CD14-positive monocyte (primary cell): ENCODE data around the gene TNFRSF18. TPM values are rescaled to one million over a fixed set of nuclear protein-coding genes. Genes with fewer than 3 reads are reported as not detected.
A peak's percentile ranks its signal among the peaks of the same experiment; 100 is the strongest.

Experiments used
- DNase-seq, 3 donors: peaks; one replicate each; pipeline ENCODE4 v3.0.0-alpha.2; 2011 to 2022
- H2AFZ ChIP-seq: 2 replicates; pipeline ENCODE4 v1.6.0; 2012; ENCODE audit warnings: mild to moderate bottlenecking, low read depth, low read length, inconsistent platforms; ENCODE audit not compliant: insufficient read depth, poor library complexity, severe bottlenecking
- H3K27ac ChIP-seq, 2 donors: 1 replicate in 1 of 2; 2 replicates in 1 of 2; pipeline ENCODE4 v1.5.1; 2012 to 2013; ENCODE audit warnings: low read length in 2 of 2, control low read depth in 1 of 2, inconsistent platforms in 1 of 2, low read depth in 1 of 2, mild to moderate bottlenecking in 1 of 2
- H3K27me3 ChIP-seq, 2 donors: one replicate each; pipeline versions ENCODE4 v1.6.0 to v1.6.1; 2011 to 2013; ENCODE audit warnings: low read length in 2 of 2; ENCODE audit not compliant: control insufficient read depth in 2 of 2, insufficient read depth in 2 of 2
- H3K36me3 ChIP-seq, 2 donors: replicated peaks in 1 of 2; 1 replicate in 1 of 2; 2 replicates in 1 of 2; pipeline versions ENCODE4 v1.5.1 to v1.6.1; 2012 to 2013; ENCODE audit warnings: low read length in 2 of 2, control low read depth in 1 of 2, inconsistent platforms in 1 of 2, mild to moderate bottlenecking in 1 of 2; ENCODE audit not compliant: insufficient read depth in 2 of 2, control insufficient read depth in 1 of 2
- H3K4me1 ChIP-seq, 2 donors: 1 replicate in 1 of 2; 2 replicates in 1 of 2; pipeline versions ENCODE4 v1.5.1 to v1.6.1; 2012 to 2013; ENCODE audit warnings: low read length in 2 of 2, control low read depth in 1 of 2, inconsistent platforms in 1 of 2, mild to moderate bottlenecking in 1 of 2, moderate library complexity in 1 of 2; ENCODE audit not compliant: insufficient read depth in 2 of 2, control insufficient read depth in 1 of 2
- H3K4me2 ChIP-seq: replicated peaks from 2 replicates; pipeline ENCODE3; 2012; ENCODE audit warnings: low read length, moderate library complexity, mild to moderate bottlenecking; ENCODE audit not compliant: poor library complexity, severe bottlenecking; ENCODE audit errors: extremely low read depth
- H3K4me3 ChIP-seq, 3 experiments: fragments of 200-600 bp in 1 of 3; sonication (generic) in 1 of 3; replicated peaks in 1 of 3; 1 replicate in 2 of 3; 2 replicates in 1 of 3; pipeline ENCODE4 v1.5.1; 2011 to 2013; ENCODE audit warnings: low read length in 3 of 3, mild to moderate bottlenecking in 3 of 3, control low read depth in 2 of 3, low read depth in 2 of 3, inconsistent platforms in 1 of 3, moderate library complexity in 1 of 3
- H3K79me2 ChIP-seq: 2 replicates; pipeline ENCODE4 v1.6.0; 2012; ENCODE audit warnings: mild to moderate bottlenecking, control low read depth, inconsistent platforms, low read length, moderate library complexity; ENCODE audit not compliant: insufficient read depth
- H3K9ac ChIP-seq: 2 replicates; pipeline ENCODE4 v1.6.0; 2017; ENCODE audit warnings: low read length, mild to moderate bottlenecking; ENCODE audit not compliant: insufficient read depth, poor library complexity, severe bottlenecking
- H3K9me3 ChIP-seq, 2 donors: replicated peaks in 1 of 2; 1 replicate in 1 of 2; 2 replicates in 1 of 2; pipeline versions ENCODE4 v1.5.1 to v1.6.1; 2012 to 2013; ENCODE audit warnings: low read length in 2 of 2, control low read depth in 1 of 2; ENCODE audit not compliant: control insufficient read depth in 1 of 2, insufficient read depth in 1 of 2
- H4K20me1 ChIP-seq: 2 replicates; pipeline ENCODE4 v1.6.0; 2012; ENCODE audit warnings: mild to moderate bottlenecking, low read length, control low read depth, moderate library complexity; ENCODE audit not compliant: insufficient read depth
- H3K27ac Mint-ChIP-seq, 7 donors: one replicate each; pipeline ENCODE4 v1.8.0; 2020; ENCODE audit warnings: mild to moderate bottlenecking in 7 of 7, mixed read lengths in 7 of 7, moderate library complexity in 6 of 7, inconsistent platforms in 2 of 7
- H3K27me3 Mint-ChIP-seq, 3 donors: one replicate each; pipeline ENCODE4 v1.8.0; 2021 to 2022; ENCODE audit warnings: low read depth in 3 of 3, mild to moderate bottlenecking in 3 of 3, mixed read lengths in 3 of 3, moderate library complexity in 3 of 3, inconsistent platforms in 1 of 3
- H3K36me3 Mint-ChIP-seq, 2 donors: one replicate each; pipeline ENCODE4 v1.8.0; 2020; ENCODE audit warnings: mixed read lengths in 2 of 2, inconsistent platforms in 1 of 2, mild to moderate bottlenecking in 1 of 2
- H3K4me1 Mint-ChIP-seq: one replicate; pipeline ENCODE4 v1.8.0; 2020; ENCODE audit warnings: mild to moderate bottlenecking, mixed read lengths
- H3K4me3 Mint-ChIP-seq, 2 donors: one replicate each; pipeline ENCODE4 v1.8.0; 2020; ENCODE audit warnings: mild to moderate bottlenecking in 2 of 2, mixed read lengths in 2 of 2, moderate library complexity in 1 of 2
- H3K9me3 Mint-ChIP-seq, 7 donors: one replicate each; pipeline ENCODE4 v1.8.0; 2020 to 2022; ENCODE audit warnings: mixed read lengths in 7 of 7, mild to moderate bottlenecking in 6 of 7, moderate library complexity in 6 of 7, inconsistent platforms in 2 of 7
- CTCF ChIP-seq: fragments of 200-600 bp; IDR thresholded peaks from one replicate; pipeline ENCODE4 v1.8.0; 2022; ENCODE audit warnings: antibody characterized with exemption, mild to moderate bottlenecking
- WGBS: methylation state at CpG from one replicate; pipeline ENCODE4 v1.1.5; 2013; ENCODE audit warnings: missing lambda C conversion rate; ENCODE audit not compliant: insufficient coverage; 5-methylcytosine and 5-hydroxymethylcytosine counted together
- intact Hi-C, 2 donors: fragments of 100-400 bp; cut with micrococcal nuclease; formaldehyde crosslinking; loops; one replicate each; pipeline versions ENCODE4 v1.15.0 to v1.15.1; 2023
- polyA plus RNA-seq, 3 donors: library from polyadenylated mRNA; depleted of rRNA in 1 of 3; unstranded in 2 of 3; stranded (reverse) in 1 of 3; fragments of 300-500 nt in 2 of 3; fragments of >200 nt in 1 of 3; fragmentation: Illumina TruSeq in 2 of 3; gene quantifications; 1 replicate in 2 of 3; 2 replicates in 1 of 3; pipeline ENCODE4 v1.2.3, GENCODE V29; 2012 to 2021

The TNFRSF18 gene
- polyA plus RNA-seq, 3 donors: not detected

GRCh38 chr1:1232796-1233566 lies 26.6 kb upstream of the TNFRSF18 start:
- 87% methylated on average over 98 of the region's 98 CpGs for WGBS
- Histone ChIP-seq H3K4me1 (peaks cover 19 to 31% of the 10 kb centered on the region in 2 donors), H3K27ac (peak overlapping the region in 1 of 2 donors; percentile 20)

More at GRCh38 chr1:1232796-1233566, 26.6 kb upstream of the TNFRSF18 start:
- Histone ChIP-seq H2AFZ (peak overlapping the region; percentile 63), H3K36me3 (peaks cover 15 to 17% of the 10 kb centered on the region in 2 donors), H3K27me3 (peaks cover 0 to 4% of the 10 kb centered on the region in 2 donors), H3K4me3 (peak overlapping the region in 1 of 3 experiments; percentile 51), H3K79me2 (peaks cover 57% of the 10 kb centered on the region), H3K9me3 (no peaks in the 10 kb centered on the region), H4K20me1 (peaks cover 36% of the 10 kb centered on the region), H3K4me2 (peak overlapping the region; percentile 65), H3K9ac (peak overlapping the region; percentile 27)
- Mint-ChIP-seq H3K4me1 (peaks cover 33% of the 10 kb centered on the region), H3K4me3 (peak overlapping the region; percentile 51 to 60), H3K27me3 (peaks cover 0 to 15% (median 0%) of the 10 kb centered on the region in 3 donors), H3K27ac (peak overlapping the region in 4 of 7 donors; percentile 19 to 71 (median 28)), H3K9me3 (peaks cover 0 to 3% (median 0%) of the 10 kb centered on the region in 7 donors), H3K36me3 (peaks cover 19 to 35% of the 10 kb centered on the region in 2 donors)
- intact Hi-C loops: loop anchor here in 1 of 2 donors (5.0 to 10.0 kb wide), 2 partner anchors 116 to 198 kb away; partner anchors contain the start of gene C1orf159
- no peak for DNase-seq
- TF ChIP-seq CTCF: no peak
